Measurements from ENCODE around the gene PROX2. TPM values are rescaled to one million over a fixed set of nuclear protein-coding genes. Genes with fewer than 3 reads are reported as not detected.

Gene PROX2
- total and polyA plus RNA-seq, 9 donors = not detected

- Histone ChIP-seq H3K4me3 (no peak overlapping the region), H3K9me3 (no peaks in the 10 kb centered on the region), H3K27ac (no peak overlapping the region), H3K36me3 (no peaks in the 10 kb centered on the region), H3K27me3 (no peaks in the 10 kb centered on the region), H3K4me1 (ENCODE audit: insufficient read depth) (no peaks in the 10 kb centered on the region)
- TF ChIP-seq CTCF (IDR thresholded peaks at IDR 0.05) (no peak), POLR2A (IDR thresholded peaks at IDR 0.05) (no peak), EP300 (IDR thresholded peaks at IDR 0.05) (no peak)
- no peak for DNase-seq
- intact Hi-C loops (cut with DNase I) = no loop called here
- WGBS, 3 donors = 86 to 95% (median 91%) methylated on average over 5 of the region's 5 CpGs
Observed at GRCh38 chr14:74829251-74829650, 46.7 kb downstream of the PROX2 start.

- Histone ChIP-seq H3K27ac (no peak overlapping the region), H3K36me3 (no peaks in the 10 kb centered on the region), H3K27me3 (no peaks in the 10 kb centered on the region), H3K9me3 (no peaks in the 10 kb centered on the region), H3K4me1 (ENCODE audit: insufficient read depth) (no peaks in the 10 kb centered on the region), H3K4me3 (no peak overlapping the region)
- DNase-seq = no peak
- TF ChIP-seq POLR2A (IDR thresholded peaks at IDR 0.05) = no peak
- no peak for TF ChIP-seq EP300 (IDR thresholded peaks at IDR 0.05)
- TF ChIP-seq CTCF (IDR thresholded peaks at IDR 0.05) = no peak
- intact Hi-C loops (cut with DNase I) = no loop called here
Observed at GRCh38 chr14:74826574-74826973, 49.4 kb downstream of the PROX2 start.

Other genes starting within 250 kb of the PROX2 start
- 10 to 100 TPM; 14.8 to 38.1 (median 26.5) TPM for gene AREL1, start 163.1 kb downstream of the PROX2 start, total RNA-seq
- gene AREL1, start 163.1 kb downstream of the PROX2 start, polyA plus RNA-seq = 10 to 100 TPM in 1 of 2 donors, 1 to 10 TPM in 1; 8.2 to 24.0 TPM
- 10 to 100 TPM; 19.8 to 60.8 (median 43.1) TPM for gene FCF1, start 163.0 kb downstream of the PROX2 start, total RNA-seq
- 10 to 100 TPM; 31.5 to 57.6 TPM for gene FCF1, start 163.0 kb downstream of the PROX2 start, polyA plus RNA-seq
- 10 to 100 TPM; 58.7 to 92.4 (median 70.2) TPM for gene YLPM1, start 112.8 kb downstream of the PROX2 start, total RNA-seq
- 10 to 100 TPM; 30.1 to 68.4 TPM for gene YLPM1, start 112.8 kb downstream of the PROX2 start, polyA plus RNA-seq
- 10 to 100 TPM; 41.0 to 71.5 (median 68.6) TPM for gene DLST, start 5.8 kb upstream of the PROX2 start, total RNA-seq
- 100 to 1,000 TPM in 1 of 2 donors, 10 to 100 TPM in 1; 50.6 to 100 TPM for gene DLST, start 5.8 kb upstream of the PROX2 start, polyA plus RNA-seq
- 1 to 10 TPM in 5 of 7 donors, under 1 TPM in 2; 0.24 to 3.0 (median 1.8) TPM for gene RPS6KL1, start 47.1 kb upstream of the PROX2 start, total RNA-seq
- gene RPS6KL1, start 47.1 kb upstream of the PROX2 start, polyA plus RNA-seq = 1 to 10 TPM in 1 of 2 donors, under 1 TPM in 1; 0.67 to 1.7 TPM
- 10 to 100 TPM in 1 of 7 donors, 1 to 10 TPM in 5, not detected in 1; 1.8 to 14.0 (median 3.1) TPM for gene PGF, start 79.5 kb upstream of the PROX2 start, total RNA-seq
- gene PGF, start 79.5 kb upstream of the PROX2 start, polyA plus RNA-seq = 1 to 10 TPM; 4.5 to 5.7 TPM
- 10 to 100 TPM in 6 of 7 donors, 1 to 10 TPM in 1; 8.8 to 33.3 (median 29.6) TPM for gene EIF2B2, start 126.8 kb upstream of the PROX2 start, total RNA-seq
- gene EIF2B2, start 126.8 kb upstream of the PROX2 start, polyA plus RNA-seq = 10 to 100 TPM; 30.6 to 59.9 TPM
- 10 to 100 TPM; 21.7 to 36.4 (median 26.8) TPM for gene MLH3, start 175.3 kb upstream of the PROX2 start, total RNA-seq
- 10 to 100 TPM; 14.8 to 18.7 TPM for gene MLH3, start 175.3 kb upstream of the PROX2 start, polyA plus RNA-seq
- gene ACYP1, start 187.9 kb upstream of the PROX2 start, total RNA-seq = 10 to 100 TPM in 4 of 7 donors, 1 to 10 TPM in 3; 5.5 to 27.7 (median 11.2) TPM
- gene ACYP1, start 187.9 kb upstream of the PROX2 start, polyA plus RNA-seq = 10 to 100 TPM; 11.3 to 16.9 TPM
- 1 to 10 TPM in 4 of 7 donors, under 1 TPM in 3; 0.66 to 9.2 (median 1.3) TPM for gene ZC2HC1C, start 193.5 kb upstream of the PROX2 start, total RNA-seq
- 1 to 10 TPM in 1 of 2 donors, under 1 TPM in 1; 0.46 to 2.6 TPM for gene ZC2HC1C, start 193.5 kb upstream of the PROX2 start, polyA plus RNA-seq

All from ovary (tissue), 9 donors.